ENCODE measurements around the gene PPP4R1. TPM values are rescaled to one million over a fixed set of nuclear protein-coding genes. Genes with fewer than 3 reads are reported as not detected.

The PPP4R1 gene, protein sequence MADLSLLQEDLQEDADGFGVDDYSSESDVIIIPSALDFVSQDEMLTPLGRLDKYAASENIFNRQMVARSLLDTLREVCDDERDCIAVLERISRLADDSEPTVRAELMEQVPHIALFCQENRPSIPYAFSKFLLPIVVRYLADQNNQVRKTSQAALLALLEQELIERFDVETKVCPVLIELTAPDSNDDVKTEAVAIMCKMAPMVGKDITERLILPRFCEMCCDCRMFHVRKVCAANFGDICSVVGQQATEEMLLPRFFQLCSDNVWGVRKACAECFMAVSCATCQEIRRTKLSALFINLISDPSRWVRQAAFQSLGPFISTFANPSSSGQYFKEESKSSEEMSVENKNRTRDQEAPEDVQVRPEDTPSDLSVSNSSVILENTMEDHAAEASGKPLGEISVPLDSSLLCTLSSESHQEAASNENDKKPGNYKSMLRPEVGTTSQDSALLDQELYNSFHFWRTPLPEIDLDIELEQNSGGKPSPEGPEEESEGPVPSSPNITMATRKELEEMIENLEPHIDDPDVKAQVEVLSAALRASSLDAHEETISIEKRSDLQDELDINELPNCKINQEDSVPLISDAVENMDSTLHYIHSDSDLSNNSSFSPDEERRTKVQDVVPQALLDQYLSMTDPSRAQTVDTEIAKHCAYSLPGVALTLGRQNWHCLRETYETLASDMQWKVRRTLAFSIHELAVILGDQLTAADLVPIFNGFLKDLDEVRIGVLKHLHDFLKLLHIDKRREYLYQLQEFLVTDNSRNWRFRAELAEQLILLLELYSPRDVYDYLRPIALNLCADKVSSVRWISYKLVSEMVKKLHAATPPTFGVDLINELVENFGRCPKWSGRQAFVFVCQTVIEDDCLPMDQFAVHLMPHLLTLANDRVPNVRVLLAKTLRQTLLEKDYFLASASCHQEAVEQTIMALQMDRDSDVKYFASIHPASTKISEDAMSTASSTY
- total RNA-seq = 53.9 and 55.1 TPM in 2 replicates

DNA sequence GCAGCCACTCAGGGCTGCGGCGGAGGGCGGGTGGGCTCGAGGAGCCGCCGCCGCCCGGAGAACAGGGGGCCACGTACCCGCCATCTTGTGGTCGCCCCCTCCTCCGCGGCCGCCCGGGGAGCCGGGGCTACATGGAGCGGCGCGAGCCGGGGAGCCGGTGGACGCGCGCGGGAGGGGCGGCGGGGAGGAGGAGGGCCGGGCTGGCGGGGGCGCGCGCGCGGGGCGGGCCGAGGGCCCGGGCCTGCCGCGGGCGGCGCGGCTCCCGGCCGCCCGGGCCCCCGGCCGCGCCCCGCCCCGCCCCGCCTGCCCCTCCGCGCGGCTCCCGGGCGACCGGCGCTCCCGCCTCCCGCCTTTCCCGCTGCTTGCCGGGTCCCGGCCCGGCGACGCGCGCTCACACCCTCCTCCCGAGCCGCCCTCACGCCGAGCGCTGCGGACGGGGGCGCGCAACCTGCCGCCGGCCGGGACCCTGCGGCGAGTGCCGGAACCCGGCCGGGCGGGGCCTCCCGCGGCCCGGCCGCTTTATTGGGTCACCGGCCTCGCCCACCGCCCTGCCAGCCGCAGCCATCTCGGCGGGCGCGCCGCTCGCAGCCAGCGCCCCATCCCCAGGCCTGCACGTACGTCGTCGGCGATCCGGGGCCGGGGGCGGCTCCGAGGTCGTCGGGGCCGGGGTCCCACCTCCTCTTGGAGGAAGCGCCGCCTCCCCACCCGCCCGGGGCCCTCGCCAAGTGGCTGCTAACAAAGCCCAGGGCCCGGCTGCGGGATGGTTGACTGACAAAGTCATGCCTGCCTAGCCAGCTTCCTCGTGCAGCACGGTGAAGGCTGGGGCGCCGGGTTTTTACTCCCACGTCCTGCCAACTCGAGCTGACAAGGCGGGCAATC lies at the start of gene PPP4R1:
Gene PPP4R1, minus strand, starts transcription at position 159 of the 879 bp plus-strand sequence. Its CDS starts 75 bp downstream, at position 84.

Other genes starting within 250 kb of the PPP4R1 start
- gene RALBP1, start 139.0 kb downstream of the PPP4R1 start, total RNA-seq = 58.0 and 58.1 TPM in 2 replicates
- gene RAB31, start 93.7 kb upstream of the PPP4R1 start, total RNA-seq = 18.9 and 47.7 TPM in 2 replicates